Spinal cord (tissue), 10 donors: ENCODE measurements around the gene EFHC2. TPM values are rescaled to one million over a fixed set of nuclear protein-coding genes. Genes with fewer than 3 reads are reported as not detected.

Source experiments
- DNase-seq, 6 donors: peaks; one replicate each; pipeline versions ENCODE4 v3.0.0 to v3.0.0-alpha.2; 2013 to 2015; ENCODE audit warnings: low spot score in 6 of 6, low read depth in 4 of 6
- H3K27ac ChIP-seq: one replicate; pipeline ENCODE4 v1.5.1; 2013; ENCODE audit warnings: low read depth, low read length, control low read depth
- H3K27me3 ChIP-seq: one replicate; pipeline ENCODE4 v1.6.1; 2013; ENCODE audit warnings: low read length; ENCODE audit not compliant: control insufficient read depth, insufficient read depth
- H3K36me3 ChIP-seq: one replicate; pipeline ENCODE4 v1.6.1; 2013; ENCODE audit warnings: low read length; ENCODE audit not compliant: control insufficient read depth, insufficient read depth
- H3K4me1 ChIP-seq: one replicate; pipeline ENCODE4 v1.6.1; 2013; ENCODE audit warnings: low read length; ENCODE audit not compliant: control insufficient read depth, insufficient read depth
- H3K4me3 ChIP-seq: one replicate; pipeline ENCODE4 v1.5.1; 2013; ENCODE audit warnings: low read depth, low read length, control low read depth
- H3K9me3 ChIP-seq: one replicate; pipeline ENCODE4 v1.6.1; 2013; ENCODE audit warnings: low read length; ENCODE audit not compliant: control insufficient read depth, insufficient read depth
- WGBS: methylation state at CpG from one replicate; pipeline ENCODE4 v1.1.5; 2013; ENCODE audit warnings: missing lambda C conversion rate; ENCODE audit not compliant: insufficient coverage; 5-methylcytosine and 5-hydroxymethylcytosine counted together
- polyA plus RNA-seq, 2 donors: library from polyadenylated mRNA; unstranded; fragments of 120-200 nt; gene quantifications; one replicate each; pipeline ENCODE4 v1.2.1, GENCODE V29; 2013; ENCODE audit not compliant: insufficient read length in 2 of 2
- total RNA-seq, 2 donors: library from RNA; depleted of rRNA in 1 of 2; stranded (reverse); fragments of 120-200 nt in 1 of 2; fragments of >200 nt in 1 of 2; gene quantifications; one replicate each; pipeline versions ENCODE4 v1.2.3 to v1.2.4, GENCODE V29; 2013 to 2014
- donor health status: healthy.

The EFHC2 gene
- total and polyA plus RNA-seq, 4 donors: 3.7 to 8.0 (median 5.1) TPM

GRCh38 chrX:44306356-44306755 is 37.1 kb downstream of the EFHC2 start:
- H3K27ac ChIP-seq: no peak overlapping the region
- H3K36me3 ChIP-seq: no peaks in the 10 kb centered on the region
- H3K27me3 ChIP-seq: peaks cover 3% of the 10 kb centered on the region
- DNase-seq: peak in 1 of 6 donors; percentile 2
- H3K4me3 ChIP-seq: no peak overlapping the region
- H3K9me3 ChIP-seq: no peaks in the 10 kb centered on the region
- 71% methylated on average over 4 of the region's 5 CpGs for WGBS
- H3K4me1 ChIP-seq: no peaks in the 10 kb centered on the region

GRCh38 chrX:44305921-44306320 is 37.6 kb downstream of the EFHC2 start:
- DNase-seq: no peak
- Histone ChIP-seq H3K36me3 (no peaks in the 10 kb centered on the region), H3K4me1 (no peaks in the 10 kb centered on the region), H3K9me3 (no peaks in the 10 kb centered on the region), H3K27ac (no peak overlapping the region), H3K27me3 (peaks cover 3% of the 10 kb centered on the region), H3K4me3 (no peak overlapping the region)
- 65% methylated on average over 3 of the region's 4 CpGs for WGBS

- no peak for DNase-seq
- H3K4me3 ChIP-seq: no peak overlapping the region
- 82% methylated on average over 2 of the region's 2 CpGs for WGBS
- H3K27ac ChIP-seq: no peak overlapping the region
- H3K27me3 ChIP-seq: no peaks in the 10 kb centered on the region
- no peaks in the 10 kb centered on the region for H3K4me1 ChIP-seq
- no peaks in the 10 kb centered on the region for H3K36me3 ChIP-seq
- H3K9me3 ChIP-seq: no peaks in the 10 kb centered on the region
These were observed 40.4 kb downstream of the EFHC2 start for GRCh38 chrX:44303119-44303518.

- H3K27ac ChIP-seq: no peak overlapping the region
- no peaks in the 10 kb centered on the region for H3K9me3 ChIP-seq
- H3K36me3 ChIP-seq: no peaks in the 10 kb centered on the region
- H3K4me1 ChIP-seq: no peaks in the 10 kb centered on the region
- H3K4me3 ChIP-seq: no peak overlapping the region
- WGBS: 34% methylated on average over 2 of the region's 4 CpGs
- peaks cover 2% of the 10 kb centered on the region for H3K27me3 ChIP-seq
- DNase-seq: no peak
These were observed 44.3 kb downstream of the EFHC2 start for GRCh38 chrX:44299177-44299576.

- no CpG with 5 or more reads among the region's 2 CpGs for WGBS
These were observed 51.9 kb downstream of the EFHC2 start for GRCh38 chrX:44291468-44292092.

GRCh38 chrX:44290718-44291117 is 52.8 kb downstream of the EFHC2 start:
- Histone ChIP-seq H3K27me3 (no peaks in the 10 kb centered on the region), H3K27ac (no peak overlapping the region), H3K4me3 (no peak overlapping the region), H3K4me1 (no peaks in the 10 kb centered on the region), H3K36me3 (no peaks in the 10 kb centered on the region), H3K9me3 (no peaks in the 10 kb centered on the region)
- 92% methylated on average over 2 of the region's 5 CpGs for WGBS
- no peak for DNase-seq

More at GRCh38 chrX:44291468-44292092, 51.9 kb downstream of the EFHC2 start:
- H3K27me3 ChIP-seq: peaks cover 2% of the 10 kb centered on the region
- no peak overlapping the region for H3K4me3 ChIP-seq
- no peaks in the 10 kb centered on the region for H3K4me1 ChIP-seq
- DNase-seq: no peak
- no peak overlapping the region for H3K27ac ChIP-seq
- no peaks in the 10 kb centered on the region for H3K9me3 ChIP-seq
- H3K36me3 ChIP-seq: no peaks in the 10 kb centered on the region

- no peak overlapping the region for H3K27ac ChIP-seq
- 88% methylated on average over 10 of the region's 10 CpGs for WGBS
- no peaks in the 10 kb centered on the region for H3K36me3 ChIP-seq
- peaks cover 2% of the 10 kb centered on the region for H3K27me3 ChIP-seq
- H3K9me3 ChIP-seq: no peaks in the 10 kb centered on the region
- H3K4me3 ChIP-seq: no peak overlapping the region
- DNase-seq: no peak
- H3K4me1 ChIP-seq: no peaks in the 10 kb centered on the region
These were observed 60.7 kb downstream of the EFHC2 start for GRCh38 chrX:44282753-44283152.

GRCh38 chrX:44280116-44280515 is 63.4 kb downstream of the EFHC2 start:
- H3K9me3 ChIP-seq: no peaks in the 10 kb centered on the region

GRCh38 chrX:44274096-44274495 is 69.4 kb downstream of the EFHC2 start:
- Histone ChIP-seq H3K4me3 (no peak overlapping the region), H3K27ac (no peak overlapping the region), H3K4me1 (no peaks in the 10 kb centered on the region), H3K9me3 (no peaks in the 10 kb centered on the region), H3K36me3 (no peaks in the 10 kb centered on the region), H3K27me3 (peaks cover 6% of the 10 kb centered on the region)
- no peak for DNase-seq

More at GRCh38 chrX:44280116-44280515, 63.4 kb downstream of the EFHC2 start:
- Histone ChIP-seq H3K4me1 (no peaks in the 10 kb centered on the region), H3K27ac (no peak overlapping the region), H3K4me3 (no peak overlapping the region), H3K27me3 (peaks cover 2% of the 10 kb centered on the region), H3K36me3 (no peaks in the 10 kb centered on the region)
- DNase-seq: no peak

GRCh38 chrX:44267861-44268260 is 75.6 kb downstream of the EFHC2 start:
- DNase-seq: no peak
- Histone ChIP-seq H3K4me3 (no peak overlapping the region), H3K36me3 (no peaks in the 10 kb centered on the region), H3K4me1 (no peaks in the 10 kb centered on the region), H3K9me3 (no peaks in the 10 kb centered on the region), H3K27ac (no peak overlapping the region), H3K27me3 (peaks cover 8% of the 10 kb centered on the region)
- WGBS: 67% methylated on average over 3 of the region's 3 CpGs
